ENCODE results near the gene RTN4R.
"Not testable (repeated sequence)": the region's sequence is repeated elsewhere in the genome, so short reads cannot be mapped to it uniquely, and the experiment has no call there.

Gene RTN4R

GRCh38 chr22:20269673-20270072 lies 1.6 kb upstream of the RTN4R start:
- not testable (repeated sequence) for H2AFZ ChIP-seq (ENCODE audit: low read length); H3K9me3 ChIP-seq (ENCODE audit: insufficient read depth, low read depth, low read length); H3K4me3 ChIP-seq (ENCODE audit: low read length, poor library complexity, severe bottlenecking); H3K4me2 ChIP-seq (ENCODE audit: low read depth, low read length, poor library complexity, severe bottlenecking); H3K27me3 ChIP-seq (ENCODE audit: insufficient read depth, low read length, poor library complexity, severe bottlenecking); H3K36me3 ChIP-seq (ENCODE audit: insufficient read depth, low read length); H3K9me2 ChIP-seq (replicated peaks; ENCODE audit: low read depth, low read length); H3F3A ChIP-seq (ENCODE audit: low read depth); H3K9ac ChIP-seq (ENCODE audit: low read depth, low read length, poor library complexity, severe bottlenecking)
- peaks cover 15% of the 10 kb centered on the region for H4K20me1 ChIP-seq (ENCODE audit: insufficient read depth, low read length, poor library complexity, severe bottlenecking)
- peaks cover 27% of the 10 kb centered on the region; the same call in 1 of the 2 replicates for H3K79me2 ChIP-seq (ENCODE audit: insufficient read depth, low read length)
- H3K4me1 ChIP-seq (ENCODE audit: insufficient read depth, low read length, poor library complexity, severe bottlenecking) = peaks cover 11% of the 10 kb centered on the region

- not testable (repeated sequence) for H2AFZ ChIP-seq (ENCODE audit: low read length); H3K9ac ChIP-seq (ENCODE audit: low read depth, low read length, poor library complexity, severe bottlenecking); H3K36me3 ChIP-seq (ENCODE audit: insufficient read depth, low read length); H3K4me2 ChIP-seq (ENCODE audit: low read depth, low read length, poor library complexity, severe bottlenecking); H3F3A ChIP-seq (ENCODE audit: low read depth); H3K9me2 ChIP-seq (replicated peaks; ENCODE audit: low read depth, low read length); H3K4me3 ChIP-seq (ENCODE audit: low read length, poor library complexity, severe bottlenecking); H3K9me3 ChIP-seq (ENCODE audit: insufficient read depth, low read depth, low read length); H3K27me3 ChIP-seq (ENCODE audit: insufficient read depth, low read length, poor library complexity, severe bottlenecking)
- H3K4me1 ChIP-seq (ENCODE audit: insufficient read depth, low read length, poor library complexity, severe bottlenecking) = peaks cover 11% of the 10 kb centered on the region
- peaks cover 19% of the 10 kb centered on the region for H4K20me1 ChIP-seq (ENCODE audit: insufficient read depth, low read length, poor library complexity, severe bottlenecking)
- peaks cover 32% of the 10 kb centered on the region; the same call in 1 of the 2 replicates for H3K79me2 ChIP-seq (ENCODE audit: insufficient read depth, low read length)
These were observed 1.1 kb upstream of the RTN4R start for GRCh38 chr22:20269201-20269600.

DNA sequence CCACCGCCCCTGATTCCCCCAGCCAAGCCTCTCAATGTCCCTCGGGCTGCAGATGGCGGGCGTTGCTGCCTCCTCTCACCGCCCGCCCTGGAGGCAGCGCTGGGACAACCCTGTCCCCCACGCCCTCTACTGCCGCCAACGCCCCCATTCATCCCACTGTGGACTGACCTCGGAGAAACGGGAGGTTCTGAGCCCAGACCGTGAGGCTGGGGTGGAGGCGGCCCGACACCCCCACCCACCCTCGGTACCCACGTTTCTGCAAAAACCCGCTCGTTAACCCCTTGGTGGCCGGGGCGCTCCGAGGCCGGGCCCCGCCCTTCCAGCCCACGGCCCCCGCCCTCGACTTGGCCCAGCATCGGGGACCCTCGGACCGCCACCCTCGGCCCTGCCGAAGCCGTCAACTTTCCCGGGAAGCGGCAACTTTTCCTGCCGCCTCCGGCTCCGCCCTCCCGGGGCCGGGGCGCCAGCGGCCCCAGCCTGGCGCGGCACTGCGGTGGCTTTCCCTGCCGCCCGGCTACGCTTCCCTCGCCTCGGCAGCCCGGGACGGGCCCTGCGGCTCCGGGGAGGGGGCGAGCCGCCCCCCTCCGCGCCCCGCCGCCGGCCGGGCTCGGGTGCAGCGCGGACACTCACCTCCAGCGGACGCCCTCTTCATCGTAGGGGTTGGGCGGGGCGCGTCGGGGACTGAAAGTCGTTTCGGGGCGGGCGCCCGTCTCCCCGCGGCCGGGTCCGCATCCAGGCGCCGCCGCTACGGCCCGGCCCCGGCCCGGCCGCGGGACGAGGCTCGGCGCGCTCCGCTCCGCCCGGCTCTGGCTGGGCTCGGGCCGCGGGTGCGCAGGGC lies 458 bp downstream of the RTN4R start:
- Histone ChIP-seq H3K27me3 (ENCODE audit: insufficient read depth, low read length, poor library complexity, severe bottlenecking) (no peaks in the 10 kb centered on the region), H2AFZ (ENCODE audit: low read length) (no peak overlapping the region), H3K9me3 (ENCODE audit: insufficient read depth, low read depth, low read length) (no peaks in the 10 kb centered on the region), H4K20me1 (ENCODE audit: insufficient read depth, low read length, poor library complexity, severe bottlenecking) (peaks cover 20% of the 10 kb centered on the region), H3K79me2 (ENCODE audit: insufficient read depth, low read length) (peaks cover 40% of the 10 kb centered on the region; the same call in 1 of the 2 replicates), H3K9me2 (replicated peaks; ENCODE audit: low read depth, low read length) (no peaks in the 10 kb centered on the region), H3K9ac (ENCODE audit: low read depth, low read length, poor library complexity, severe bottlenecking) (peak overlapping the region; percentile 73), H3K4me2 (ENCODE audit: low read depth, low read length, poor library complexity, severe bottlenecking) (peak overlapping the region; percentile 85), H3K4me1 (ENCODE audit: insufficient read depth, low read length, poor library complexity, severe bottlenecking) (peaks cover 11% of the 10 kb centered on the region), H3K4me3 (ENCODE audit: low read length, poor library complexity, severe bottlenecking) (peak overlapping the region; percentile 84), H3K36me3 (ENCODE audit: insufficient read depth, low read length) (no peaks in the 10 kb centered on the region), H3F3A (ENCODE audit: low read depth) (no peaks in the 10 kb centered on the region)
- TF ChIP-seq, protein P1, sequence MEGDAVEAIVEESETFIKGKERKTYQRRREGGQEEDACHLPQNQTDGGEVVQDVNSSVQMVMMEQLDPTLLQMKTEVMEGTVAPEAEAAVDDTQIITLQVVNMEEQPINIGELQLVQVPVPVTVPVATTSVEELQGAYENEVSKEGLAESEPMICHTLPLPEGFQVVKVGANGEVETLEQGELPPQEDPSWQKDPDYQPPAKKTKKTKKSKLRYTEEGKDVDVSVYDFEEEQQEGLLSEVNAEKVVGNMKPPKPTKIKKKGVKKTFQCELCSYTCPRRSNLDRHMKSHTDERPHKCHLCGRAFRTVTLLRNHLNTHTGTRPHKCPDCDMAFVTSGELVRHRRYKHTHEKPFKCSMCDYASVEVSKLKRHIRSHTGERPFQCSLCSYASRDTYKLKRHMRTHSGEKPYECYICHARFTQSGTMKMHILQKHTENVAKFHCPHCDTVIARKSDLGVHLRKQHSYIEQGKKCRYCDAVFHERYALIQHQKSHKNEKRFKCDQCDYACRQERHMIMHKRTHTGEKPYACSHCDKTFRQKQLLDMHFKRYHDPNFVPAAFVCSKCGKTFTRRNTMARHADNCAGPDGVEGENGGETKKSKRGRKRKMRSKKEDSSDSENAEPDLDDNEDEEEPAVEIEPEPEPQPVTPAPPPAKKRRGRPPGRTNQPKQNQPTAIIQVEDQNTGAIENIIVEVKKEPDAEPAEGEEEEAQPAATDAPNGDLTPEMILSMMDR (conservative IDR thresholded peaks at IDR 0.05; ENCODE audit: low read length) = no peak
- TF ChIP-seq EZH2phosphoT487 (IDR thresholded peaks at IDR 0.05; ENCODE audit: borderline replicate concordance) = no peak

GRCh38 chr22:20266667-20267440 lies 1.3 kb downstream of the RTN4R start:
- H3K79me2 ChIP-seq (ENCODE audit: insufficient read depth, low read length) = peaks cover 45% of the 10 kb centered on the region; the same call in 1 of the 2 replicates
- H4K20me1 ChIP-seq (ENCODE audit: insufficient read depth, low read length, poor library complexity, severe bottlenecking) = peaks cover 20% of the 10 kb centered on the region
- H2AFZ ChIP-seq (ENCODE audit: low read length); H3K9me2 ChIP-seq (replicated peaks; ENCODE audit: low read depth, low read length); H3K36me3 ChIP-seq (ENCODE audit: insufficient read depth, low read length); H3K9me3 ChIP-seq (ENCODE audit: insufficient read depth, low read depth, low read length); H3K27me3 ChIP-seq (ENCODE audit: insufficient read depth, low read length, poor library complexity, severe bottlenecking); H3F3A ChIP-seq (ENCODE audit: low read depth): not testable (repeated sequence)
- H3K4me1 ChIP-seq (ENCODE audit: insufficient read depth, low read length, poor library complexity, severe bottlenecking) = peaks cover 11% of the 10 kb centered on the region
- H3K9ac ChIP-seq (ENCODE audit: low read depth, low read length, poor library complexity, severe bottlenecking) = peak overlapping the region; percentile 73
- H3K4me2 ChIP-seq (ENCODE audit: low read depth, low read length, poor library complexity, severe bottlenecking) = peak overlapping the region; percentile 85
- peak overlapping the region; percentile 84 for H3K4me3 ChIP-seq (ENCODE audit: low read length, poor library complexity, severe bottlenecking)

GRCh38 chr22:20265772-20266666 lies 2.1 kb downstream of the RTN4R start:
- Histone ChIP-seq H4K20me1 (ENCODE audit: insufficient read depth, low read length, poor library complexity, severe bottlenecking) (peaks cover 20% of the 10 kb centered on the region), H3K4me1 (ENCODE audit: insufficient read depth, low read length, poor library complexity, severe bottlenecking) (peaks cover 11% of the 10 kb centered on the region), H3K4me2 (ENCODE audit: low read depth, low read length, poor library complexity, severe bottlenecking) (peak overlapping the region; percentile 85), H3K79me2 (ENCODE audit: insufficient read depth, low read length) (peaks cover 53% of the 10 kb centered on the region; the same call in 1 of the 2 replicates), H3K4me3 (ENCODE audit: low read length, poor library complexity, severe bottlenecking) (peak overlapping the region; percentile 84)
- not testable (repeated sequence) for H3K9ac ChIP-seq (ENCODE audit: low read depth, low read length, poor library complexity, severe bottlenecking); H3K36me3 ChIP-seq (ENCODE audit: insufficient read depth, low read length); H3K9me3 ChIP-seq (ENCODE audit: insufficient read depth, low read depth, low read length); H3K9me2 ChIP-seq (replicated peaks; ENCODE audit: low read depth, low read length); H2AFZ ChIP-seq (ENCODE audit: low read length); H3K27me3 ChIP-seq (ENCODE audit: insufficient read depth, low read length, poor library complexity, severe bottlenecking); H3F3A ChIP-seq (ENCODE audit: low read depth)

All from Loucy (cell line).